HG02938 (cell line): ENCODE data around the gene IL21R.

ENCODE experiments used
- ATAC-seq: cut with Tn5 transposase; IDR thresholded peaks from one replicate; pipeline ENCODE4 v1.9.1; 2021; ENCODE audit warnings: mild to moderate bottlenecking, moderate library complexity; ENCODE audit not compliant: unreplicated experiment

The IL21R gene

DNA sequence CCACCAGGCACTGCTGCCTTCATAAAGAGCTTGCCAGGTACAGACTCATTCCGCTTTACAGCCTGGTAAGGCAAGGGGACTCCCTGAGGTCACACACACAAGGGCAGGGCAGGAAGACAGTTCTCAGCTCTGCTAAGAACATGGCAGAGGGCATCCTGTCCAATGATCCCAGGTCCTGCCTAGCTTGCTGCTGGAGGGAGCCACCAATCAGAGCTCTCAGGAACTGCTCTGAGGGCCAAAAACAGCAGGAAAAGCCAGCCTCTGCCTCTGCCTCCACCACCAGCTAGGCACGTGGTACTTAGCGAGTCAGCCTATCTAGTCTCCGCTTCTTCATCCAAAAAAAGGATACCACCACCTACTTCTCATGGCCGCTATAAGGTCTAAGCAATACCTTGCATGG lies 81.7 kb downstream of the IL21R start:
- ATAC-seq: no peak

- no peak for ATAC-seq
Observed at GRCh38 chr16:27485126-27485525, 83.2 kb downstream of the IL21R start.

GRCh38 chr16:27485811-27486210 lies 83.8 kb downstream of the IL21R start:
- no peak for ATAC-seq

DNA sequence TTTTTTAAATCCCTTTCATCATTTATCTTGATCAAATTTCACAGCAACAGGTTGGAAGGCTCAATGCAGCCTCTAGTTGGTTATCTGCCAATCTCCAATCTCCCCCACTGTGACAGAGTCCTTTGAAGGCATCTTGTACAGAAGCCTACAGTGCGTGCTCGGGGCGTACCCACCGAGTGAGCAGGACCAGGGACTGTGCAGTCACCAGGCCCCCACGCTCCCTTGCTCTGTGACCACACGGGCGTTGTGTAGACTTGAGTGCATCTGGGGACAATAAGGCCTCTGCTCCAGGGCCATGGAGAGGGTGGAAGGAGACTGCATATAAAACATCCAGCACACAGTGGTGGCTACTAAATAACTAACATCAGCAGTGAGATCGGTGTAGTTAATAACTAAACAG lies 84.4 kb downstream of the IL21R start:
- ATAC-seq: no peak

DNA sequence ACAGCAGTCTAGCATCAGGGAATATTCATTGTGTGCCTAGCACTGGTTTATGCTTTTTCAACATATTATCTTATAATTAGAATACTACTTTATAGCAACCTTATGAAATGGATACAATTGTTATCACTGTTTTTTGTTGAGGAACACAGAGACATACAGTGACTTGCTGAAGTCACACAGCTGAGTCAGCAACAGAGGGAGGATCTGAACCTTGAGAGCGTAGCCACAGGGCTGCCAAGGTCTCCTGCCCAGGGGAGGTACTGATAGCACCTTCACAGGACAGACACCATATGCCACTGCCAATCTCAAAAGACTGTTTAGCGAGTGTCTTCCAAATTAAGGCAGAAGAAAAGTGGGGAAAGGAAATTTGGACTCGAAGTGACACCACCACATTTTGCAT lies 84.8 kb downstream of the IL21R start:
- ATAC-seq: no peak

DNA sequence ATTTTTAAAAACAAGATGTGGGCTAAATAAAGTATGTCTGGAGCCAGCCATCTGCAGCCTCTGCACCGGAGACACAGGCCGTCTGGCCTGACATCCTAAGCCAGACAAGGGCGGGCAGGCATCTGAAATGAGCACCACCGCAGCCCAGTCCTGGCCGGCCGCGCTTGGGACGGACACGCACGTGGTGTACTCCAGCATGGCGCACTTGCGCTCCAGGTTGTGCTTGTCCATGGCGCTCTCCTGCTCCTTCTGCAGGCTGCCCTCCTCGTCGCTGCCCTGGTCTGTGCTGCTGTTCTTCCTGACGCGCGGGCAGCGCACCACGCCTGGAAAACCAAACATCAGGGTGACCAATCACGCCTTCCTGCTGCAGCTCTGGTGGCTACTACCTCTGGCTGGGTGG lies 87.4 kb downstream of the IL21R start:
- ATAC-seq: no peak

DNA sequence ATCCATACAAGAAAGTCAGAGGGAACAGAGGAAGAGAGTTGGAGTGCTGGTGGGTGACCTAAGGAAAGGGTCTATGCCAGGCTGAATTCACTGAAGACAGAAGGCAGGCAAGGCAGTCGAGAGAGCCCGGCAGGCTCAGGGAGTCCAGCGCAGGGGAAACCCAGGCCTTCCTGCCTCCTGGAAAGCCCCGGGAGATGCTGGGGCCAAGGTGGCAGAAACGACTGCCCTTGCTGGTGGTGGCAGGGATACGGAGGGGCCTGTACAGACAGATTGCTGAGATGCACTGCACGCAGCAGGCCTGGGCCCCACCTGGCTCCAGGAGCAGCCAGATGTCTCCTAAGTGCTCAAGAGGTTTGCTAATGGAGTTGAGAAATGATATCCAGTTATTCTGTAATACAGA lies 87.9 kb downstream of the IL21R start:
- ATAC-seq: no peak

GRCh38 chr16:27491894-27492587 lies 90.1 kb downstream of the IL21R start:
- no peak for ATAC-seq

- ATAC-seq: no peak
Observed at GRCh38 chr16:27492588-27492979, 90.6 kb downstream of the IL21R start.

GRCh38 chr16:27495191-27495590 lies 93.2 kb downstream of the IL21R start:
- no peak for ATAC-seq

- no peak for ATAC-seq
Observed at GRCh38 chr16:27498031-27498825, 96.3 kb downstream of the IL21R start.

GRCh38 chr16:27498916-27499658 lies 97.1 kb downstream of the IL21R start:
- ATAC-seq: no peak

DNA sequence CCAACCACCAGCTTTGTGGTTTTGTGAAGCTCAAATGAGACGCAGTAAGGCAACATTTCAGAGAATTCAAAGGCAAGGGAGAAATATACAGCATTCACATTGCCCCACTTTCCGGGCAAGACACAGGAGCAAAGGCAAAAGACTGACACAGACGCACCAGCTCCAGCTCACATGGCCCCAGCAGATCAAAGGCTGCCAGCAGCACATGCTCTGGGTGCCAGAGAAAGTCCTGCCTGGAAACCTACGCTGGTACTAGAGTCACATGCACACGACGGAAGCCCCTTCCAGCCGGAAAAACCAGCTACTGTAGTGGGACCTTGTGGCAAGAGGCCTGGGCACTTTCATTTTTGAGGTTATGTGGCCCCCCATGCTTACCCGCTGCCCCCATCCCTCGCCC lies 97.7 kb downstream of the IL21R start:
- ATAC-seq: no peak

- ATAC-seq: no peak
Observed at GRCh38 chr16:27500801-27501200, 98.8 kb downstream of the IL21R start.
